ENCODE measurements around the gene ATAD3B.

The ATAD3B gene

DNA sequence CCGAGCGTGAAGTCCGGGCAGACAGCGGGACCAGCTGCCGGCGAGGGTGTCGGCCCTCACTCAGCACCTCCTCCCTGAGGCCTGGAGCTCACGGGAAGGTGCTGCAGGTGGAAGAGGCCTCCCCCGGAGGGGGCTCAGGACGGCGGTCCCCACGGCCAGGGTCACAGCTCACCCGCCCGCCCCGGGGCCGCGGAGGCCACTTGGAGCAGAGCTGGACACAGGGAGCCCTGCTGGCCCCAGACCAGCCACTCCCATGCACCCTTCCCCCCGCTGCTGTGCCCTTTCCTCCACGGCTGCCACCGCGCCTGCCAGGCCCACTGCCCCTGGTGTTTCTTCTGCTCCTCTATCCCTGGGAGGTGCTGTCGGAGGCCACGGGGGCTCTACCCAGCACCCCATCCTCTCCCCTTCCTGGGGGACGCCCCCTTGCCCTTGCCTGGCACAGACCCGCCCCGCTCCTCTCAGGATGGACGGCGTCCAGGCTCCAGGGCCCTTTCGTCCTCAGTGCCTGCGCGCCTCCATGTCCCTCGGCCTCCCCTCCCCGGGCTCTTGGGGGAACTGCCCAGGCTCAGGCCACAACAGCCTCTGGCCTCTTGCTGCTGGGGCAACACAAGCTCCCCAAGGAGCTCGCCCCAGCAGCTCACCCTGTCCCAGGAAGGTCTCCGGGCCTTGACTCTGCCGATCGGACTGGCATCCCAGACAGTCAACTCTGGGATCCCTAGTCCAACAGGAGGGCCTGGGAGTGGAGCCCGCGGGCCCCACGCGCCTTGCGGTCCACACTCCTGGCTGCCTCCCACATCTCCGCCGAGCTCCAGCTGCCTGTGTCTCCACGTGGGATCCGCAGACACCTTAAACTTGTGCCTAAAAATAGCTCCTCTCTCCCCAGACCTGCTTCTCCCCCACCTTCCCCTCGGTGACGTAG lies 64.7 kb downstream of the ATAD3B start:
- DNase-seq: peak; percentile 52

DNA sequence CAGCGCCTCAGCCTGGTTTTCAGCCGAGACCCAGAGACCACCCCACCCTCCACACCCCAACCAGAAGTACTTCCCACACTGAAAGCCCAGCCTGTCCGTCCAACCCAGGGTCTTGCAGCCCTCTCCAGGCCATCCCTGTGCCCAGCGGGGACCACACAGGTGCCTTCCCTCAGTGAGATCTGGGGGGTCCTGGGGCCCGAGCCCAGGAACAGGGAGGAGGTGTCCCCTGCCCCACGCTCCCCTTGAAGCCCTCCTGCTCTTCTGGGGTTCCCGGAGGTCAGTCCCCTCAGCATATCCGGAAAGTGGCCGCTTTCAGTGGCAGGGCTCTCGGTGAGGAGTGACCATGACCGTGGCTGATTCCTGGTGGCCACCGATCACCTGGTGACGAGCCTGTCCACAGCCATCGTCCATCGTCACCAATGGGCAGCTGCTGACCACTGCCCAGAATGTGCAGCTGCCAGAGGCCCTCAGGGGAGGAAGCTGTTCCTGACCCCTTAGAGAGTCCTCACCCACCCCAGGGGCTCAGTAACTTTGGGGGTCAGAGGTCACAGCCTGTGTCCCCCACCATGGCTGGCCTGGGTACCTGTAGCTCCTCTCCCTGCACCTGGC lies 65.5 kb downstream of the ATAD3B start:
- DNase-seq: peak; percentile 50

DNA sequence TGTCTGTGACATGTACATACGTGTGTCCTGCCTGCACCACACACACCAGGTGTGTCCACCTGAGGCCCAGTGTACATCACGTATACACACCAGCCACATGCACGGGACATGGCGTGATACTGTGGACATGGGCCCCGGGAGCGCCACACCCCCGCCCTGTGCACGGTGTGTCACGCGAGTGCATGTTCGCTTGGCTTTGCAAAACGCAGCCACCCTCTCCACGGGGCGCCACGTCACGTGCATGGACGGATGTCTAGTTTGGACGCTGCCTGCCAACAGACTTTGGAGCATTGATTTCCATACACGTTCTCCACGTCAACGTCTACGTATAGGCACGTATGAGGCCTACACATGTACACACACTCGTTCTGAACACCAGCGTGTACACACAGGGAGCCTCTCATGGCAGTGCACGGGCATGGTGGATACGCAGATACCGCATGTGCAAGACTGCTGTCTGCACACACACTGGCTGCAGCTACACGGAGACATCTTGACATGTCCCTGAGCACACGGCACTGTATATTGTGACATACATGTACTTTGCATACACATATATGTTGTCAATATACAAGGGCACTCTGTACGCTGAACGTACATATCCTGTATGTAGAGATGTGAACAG lies 66.2 kb downstream of the ATAD3B start:
- DNase-seq: peak; percentile 53

GRCh38 chr1:1538334-1538733 lies 66.8 kb downstream of the ATAD3B start:
- DNase-seq: peak; percentile 51

- DNase-seq: no peak
Observed at GRCh38 chr1:1538989-1539309, 67.4 kb downstream of the ATAD3B start.

DNA sequence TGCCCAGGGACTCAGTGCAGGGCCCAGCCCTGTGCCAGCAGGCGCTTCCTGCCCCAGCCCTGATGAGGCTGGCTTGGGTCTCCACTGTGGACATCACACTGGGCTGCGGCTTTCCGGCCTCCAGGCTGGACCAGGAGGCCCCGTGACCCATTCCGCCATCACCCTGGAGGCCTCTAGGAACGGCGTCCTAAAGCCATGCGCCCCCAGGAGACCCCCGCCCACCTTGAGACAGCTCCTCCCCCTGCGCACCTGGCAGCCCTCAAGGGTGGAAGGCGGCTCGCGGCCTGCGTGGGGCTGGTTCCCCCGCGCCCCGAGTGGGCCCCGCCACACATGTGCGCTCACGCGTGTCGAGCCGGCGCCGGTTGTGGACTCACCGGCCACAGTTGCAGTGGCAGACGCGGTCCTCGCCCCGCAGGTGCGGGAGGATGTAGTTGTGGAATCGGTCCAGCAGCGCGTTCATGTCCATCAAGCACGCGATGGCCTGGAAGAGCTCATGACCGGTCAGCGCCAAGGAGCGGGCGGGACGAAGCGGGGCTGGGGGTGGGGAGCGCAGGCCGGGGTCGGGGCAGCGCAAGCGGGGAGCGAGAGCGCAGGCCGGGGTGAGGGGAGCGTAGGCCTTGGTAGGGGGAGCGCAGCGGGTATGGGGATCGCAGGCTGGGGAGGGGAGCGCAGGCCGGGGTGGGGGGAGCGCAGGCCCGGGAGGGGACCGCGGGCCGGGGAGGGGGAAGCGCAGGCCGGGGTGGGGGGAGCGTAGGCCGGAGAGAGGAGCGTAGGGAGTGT lies 67.9 kb downstream of the ATAD3B start:
- DNase-seq: peak; percentile 56

DNA sequence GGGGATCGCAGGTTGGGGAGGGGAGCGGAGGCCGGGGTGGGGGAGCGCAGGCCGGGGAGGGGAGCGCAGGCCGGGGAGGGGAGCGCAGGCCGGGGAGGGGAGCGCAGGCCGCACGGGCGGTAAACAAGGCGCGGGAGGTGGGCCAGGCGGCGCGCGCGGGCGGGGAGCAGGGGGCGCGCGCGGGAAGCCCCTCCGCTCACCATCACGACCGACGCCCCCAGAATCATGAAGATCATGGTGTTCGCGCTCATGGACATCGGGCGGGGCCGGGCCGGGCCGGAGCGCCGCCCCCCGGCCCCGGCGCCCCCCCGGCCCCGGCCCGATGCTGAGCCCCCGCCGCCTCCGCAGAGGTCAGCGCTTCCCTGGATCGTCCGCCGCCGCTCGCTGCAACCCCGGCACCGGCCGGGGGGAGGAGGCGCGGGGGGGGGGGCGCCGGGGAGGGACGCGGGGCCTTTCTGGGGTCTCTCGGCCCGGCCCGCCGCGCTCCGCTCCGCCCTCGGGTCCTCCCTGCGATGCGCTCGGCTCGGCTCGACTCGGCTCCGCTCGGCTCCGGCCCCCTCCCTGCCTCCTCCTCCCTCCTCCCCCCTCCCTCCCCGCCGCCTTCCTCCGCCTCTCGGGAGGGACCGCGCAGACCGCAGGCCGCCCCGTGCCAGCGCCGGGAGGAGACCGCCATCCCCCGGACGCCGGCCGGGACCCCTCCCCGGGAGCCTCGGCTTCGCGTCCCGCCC lies 68.7 kb downstream of the ATAD3B start, which contains the start of gene TMEM240:
TMEM240 (minus strand) TSS at position 535 of the 728 bp plus-strand sequence; CDS start at position 257, 278 bp downstream.
- DNase-seq: peak; percentile 81

- DNase-seq: no peak
Observed at GRCh38 chr1:1540818-1541628, 69.5 kb downstream of the ATAD3B start.

GRCh38 chr1:1541956-1542765 lies 70.6 kb downstream of the ATAD3B start:
- no peak for DNase-seq

DNA sequence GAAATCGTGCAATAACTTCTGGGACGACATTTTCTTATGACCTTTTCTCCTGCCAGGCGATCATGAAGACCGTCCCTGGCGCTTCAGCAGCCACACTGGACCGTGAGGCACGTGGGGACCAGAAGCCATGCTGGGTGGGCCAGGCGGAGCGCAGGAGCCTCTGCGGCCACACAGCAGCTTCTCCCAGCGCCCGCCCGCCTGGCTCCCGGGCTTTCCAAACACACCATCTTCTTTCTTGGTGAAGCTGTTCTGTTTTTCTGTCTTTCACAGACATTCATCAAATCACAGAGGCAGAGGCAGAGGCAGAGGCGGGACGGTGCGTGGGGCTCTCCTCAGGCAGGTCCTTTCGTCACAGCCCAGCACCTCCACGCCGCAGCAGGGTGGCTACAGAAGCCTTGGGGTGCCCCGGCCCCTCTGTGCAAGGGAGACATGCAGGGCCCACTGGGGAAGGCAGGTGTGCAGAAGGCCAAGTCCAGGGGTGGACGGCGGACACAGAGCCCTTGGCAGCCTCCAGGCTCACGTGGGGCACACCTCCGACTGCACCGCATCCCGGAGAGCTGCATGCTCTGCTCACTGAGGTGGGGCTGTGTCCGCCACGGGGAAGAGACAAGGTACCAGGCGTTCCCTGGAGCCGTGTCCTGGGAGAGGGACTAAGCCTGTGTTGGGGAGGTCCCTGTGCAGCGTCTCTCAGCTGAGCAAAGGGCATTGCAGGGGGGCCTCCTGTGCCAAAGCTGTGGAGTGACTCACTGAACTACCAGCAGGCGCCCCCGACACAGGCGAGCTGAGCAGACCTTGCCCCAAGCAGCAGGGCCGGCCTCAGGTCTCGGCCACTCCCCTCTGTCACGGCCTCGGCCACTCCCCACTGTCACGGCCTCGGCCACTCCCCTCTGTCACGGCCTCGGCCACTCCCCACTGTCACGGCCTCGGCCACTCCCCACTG lies 71.5 kb downstream of the ATAD3B start:
- peak; percentile 50 for DNase-seq

- no peak for DNase-seq
Observed at GRCh38 chr1:1543706-1544099, 72.1 kb downstream of the ATAD3B start.

- no peak for DNase-seq
Observed at GRCh38 chr1:1544544-1544943, 73.0 kb downstream of the ATAD3B start.
